HepG2 (cell line): ENCODE data around the gene MTSS2. TPM values are rescaled to one million over a fixed set of nuclear protein-coding genes. Genes with fewer than 3 reads are reported as not detected.

ENCODE experiments used
- BORCS8-MEF2B ChIP-seq: sonication (generic); formaldehyde crosslinking; IDR thresholded peaks from 2 replicates; pipeline ENCODE4 v1.8.0; 2022; ENCODE audit warnings: mild to moderate bottlenecking, missing genetic modification reagents
- BRD4 ChIP-seq: sonication (generic); formaldehyde crosslinking; IDR thresholded peaks from 2 replicates; pipeline ENCODE4 v1.4.0; 2020; ENCODE audit warnings: missing genetic modification reagents
- ESRRA ChIP-seq: sonication (generic); formaldehyde crosslinking; IDR thresholded peaks from 2 replicates; pipeline ENCODE4 v1.5.1; 2020; ENCODE audit warnings: mild to moderate bottlenecking, low read depth, missing genetic modification reagents
- IRX3 ChIP-seq: sonication (generic); formaldehyde crosslinking; IDR thresholded peaks from 2 replicates; pipeline ENCODE4 v1.8.1; 2023; ENCODE audit warnings: mild to moderate bottlenecking, low read depth, missing genetic modification reagents, borderline replicate concordance
- MTF1 ChIP-seq: sonication (generic); formaldehyde crosslinking; IDR thresholded peaks from 2 replicates; pipeline ENCODE4 v1.5.0; 2020; ENCODE audit warnings: missing genetic modification reagents
- PCBP2 ChIP-seq: fragments of 200-400 bp; formaldehyde crosslinking; optimal IDR thresholded peaks from 2 replicates; pipeline ENCODE3; 2018; ENCODE audit warnings: low read length, low read depth; ENCODE audit not compliant: poor library complexity, severe bottlenecking
- REXO4 ChIP-seq: sonication (generic); formaldehyde crosslinking; IDR thresholded peaks from 2 replicates; pipeline ENCODE4 v1.8.0; 2022; ENCODE audit warnings: missing genetic modification reagents, mild to moderate bottlenecking, borderline replicate concordance
- SMAD1 ChIP-seq: sonication (generic); formaldehyde crosslinking; IDR thresholded peaks from 2 replicates; pipeline ENCODE4 v1.4.0; 2020; ENCODE audit warnings: missing genetic modification reagents, low read depth, mild to moderate bottlenecking, borderline replicate concordance
- ZFY ChIP-seq: sonication (generic); formaldehyde crosslinking; IDR thresholded peaks from 2 replicates; pipeline ENCODE4 v1.4.0; 2020; ENCODE audit warnings: missing genetic modification reagents
- ZNF160 ChIP-seq: sonication (generic); formaldehyde crosslinking; IDR thresholded peaks from 2 replicates; pipeline ENCODE4 v1.8.0; 2022; ENCODE audit warnings: mild to moderate bottlenecking, inconsistent platforms, missing genetic modification reagents
- ZNF20 ChIP-seq: sonication (generic); formaldehyde crosslinking; IDR thresholded peaks from 2 replicates; pipeline ENCODE4 v1.4.0; 2020; ENCODE audit warnings: mild to moderate bottlenecking, moderate library complexity, missing genetic modification reagents
- polyA plus RNA-seq, 8 experiments: library from polyadenylated mRNA; depleted of rRNA in 3 of 8; stranded (reverse) in 7 of 8; unstranded in 1 of 8; fragments of >200 nt; fragmentation: Illumina TruSeq in 4 of 8; extraction: Trizol in 4 of 8; gene quantifications; 2 replicates each; pipeline versions ENCODE4 v1.2.1 to v1.2.3, GENCODE V29; 2011 to 2016; ENCODE audit warnings: low read depth in 4 of 8, missing spikeins in 1 of 8, mixed read lengths in 1 of 8; ENCODE audit not compliant: insufficient read depth in 1 of 8
- total RNA-seq, 5 experiments: library from RNA; depleted of rRNA; stranded (reverse); fragments of >200 nt; fragmentation: Illumina TruSeq; extraction: Trizol; gene quantifications; 2 replicates each; pipeline ENCODE4 v1.2.3, GENCODE V29; 2016; ENCODE audit warnings: low read depth in 1 of 5
- TF ChIP-seq, protein P1 (sequence below): sonication (generic); formaldehyde crosslinking; IDR thresholded peaks from 2 replicates; pipeline ENCODE4 v1.4.0; 2020; ENCODE audit warnings: mild to moderate bottlenecking, missing genetic modification reagents
- TF ChIP-seq, protein P2 (sequence below): sonication (generic); formaldehyde crosslinking; conservative IDR thresholded peaks from 2 replicates; pipeline ENCODE4 v1.8.0; 2022; ENCODE audit warnings: low read depth, missing genetic modification reagents
- TF ChIP-seq, protein P3 (sequence below): sonication (generic); formaldehyde crosslinking; IDR thresholded peaks from 2 replicates; pipeline ENCODE4 v1.5.0; 2020; ENCODE audit warnings: missing genetic modification reagents, mild to moderate bottlenecking, borderline replicate concordance
- TF ChIP-seq, protein P4 (sequence below): sonication (generic); formaldehyde crosslinking; IDR thresholded peaks from 2 replicates; pipeline ENCODE4 v1.4.0; 2020; ENCODE audit warnings: missing genetic modification reagents, borderline replicate concordance
- TF ChIP-seq, protein P5 (sequence below): sonication (generic); formaldehyde crosslinking; IDR thresholded peaks from 2 replicates; pipeline ENCODE4 v1.4.0; 2020; ENCODE audit warnings: missing genetic modification reagents, mild to moderate bottlenecking, borderline replicate concordance
- TF ChIP-seq, protein P6 (sequence below): sonication (generic); formaldehyde crosslinking; IDR thresholded peaks from 2 replicates; pipeline ENCODE4 v1.4.0; 2020; ENCODE audit warnings: missing genetic modification reagents

MTSS2 gene
- total and polyA plus RNA-seq, 2 of the 13 experiments (the other 11 are each of a cell fraction or from before 2014, with no cell fraction given) = 132 to 242 TPM

DNA sequence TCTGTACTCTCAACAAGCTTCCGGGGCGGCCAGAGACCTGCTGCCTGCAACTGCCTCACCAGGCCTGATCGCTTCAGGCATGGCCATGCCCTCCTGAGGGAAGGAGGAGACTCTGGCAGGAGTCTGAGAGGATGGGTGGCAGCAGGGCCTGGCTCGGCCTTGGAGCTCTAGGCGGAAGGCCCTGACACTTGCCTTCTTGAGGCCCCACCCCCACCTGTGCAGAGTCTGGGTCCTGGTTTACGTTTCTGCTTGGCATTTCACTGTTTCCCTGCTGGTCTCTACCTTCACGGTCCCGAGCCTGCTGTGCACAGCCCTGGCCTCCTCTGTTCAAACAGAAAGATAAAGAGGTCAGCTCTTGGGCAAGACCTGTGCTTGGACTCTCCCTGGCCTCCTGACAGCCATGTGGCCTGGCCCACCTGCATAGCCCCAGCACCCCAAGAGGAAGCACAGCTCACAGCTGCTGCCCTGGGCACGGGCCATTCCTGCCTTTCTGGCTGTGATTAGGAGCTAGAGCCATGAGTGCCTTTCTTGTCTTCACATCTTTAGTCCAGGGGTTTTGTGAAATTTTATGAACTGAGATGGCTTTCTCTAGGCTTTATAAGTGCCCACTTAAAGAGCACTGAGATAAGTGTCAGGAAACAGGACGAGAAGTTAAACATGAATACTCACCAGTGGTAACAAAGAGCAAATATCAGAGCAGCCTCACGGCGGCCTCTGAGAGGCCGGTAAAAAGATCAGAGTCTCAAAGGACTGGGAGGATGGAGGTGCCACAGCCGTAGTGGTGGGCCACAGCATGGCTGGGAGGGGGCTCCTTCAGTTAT, 25.6 kb upstream of the MTSS2 start (continued):
- TF ChIP-seq, protein P1, sequence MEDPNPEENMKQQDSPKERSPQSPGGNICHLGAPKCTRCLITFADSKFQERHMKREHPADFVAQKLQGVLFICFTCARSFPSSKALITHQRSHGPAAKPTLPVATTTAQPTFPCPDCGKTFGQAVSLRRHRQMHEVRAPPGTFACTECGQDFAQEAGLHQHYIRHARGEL (CRISPR knock-in tag) = no peak
- TF ChIP-seq SMAD1 (CRISPR knock-in tag) (peak; percentile 84; the same call in 1 of the 2 replicates), BORCS8-MEF2B (CRISPR knock-in tag) (peak; percentile 85), ZNF160 (0 out of 2 replicates have a peak, but pooled peaks have one; percentile 29), ESRRA (CRISPR knock-in tag) (peak; percentile 85; the same call in 1 of the 2 replicates), PCBP2 (no peak), REXO4 (CRISPR knock-in tag) (no peak), ZNF20 (CRISPR knock-in tag) (no peak), MTF1 (CRISPR knock-in tag) (0 out of 2 replicates have a peak, but pooled peaks have one; percentile 55), BRD4 (CRISPR knock-in tag) (0 out of 2 replicates have a peak, but pooled peaks have one; percentile 27), ZFY (peak; percentile 86), IRX3 (no peak)
- TF ChIP-seq, protein P2, sequence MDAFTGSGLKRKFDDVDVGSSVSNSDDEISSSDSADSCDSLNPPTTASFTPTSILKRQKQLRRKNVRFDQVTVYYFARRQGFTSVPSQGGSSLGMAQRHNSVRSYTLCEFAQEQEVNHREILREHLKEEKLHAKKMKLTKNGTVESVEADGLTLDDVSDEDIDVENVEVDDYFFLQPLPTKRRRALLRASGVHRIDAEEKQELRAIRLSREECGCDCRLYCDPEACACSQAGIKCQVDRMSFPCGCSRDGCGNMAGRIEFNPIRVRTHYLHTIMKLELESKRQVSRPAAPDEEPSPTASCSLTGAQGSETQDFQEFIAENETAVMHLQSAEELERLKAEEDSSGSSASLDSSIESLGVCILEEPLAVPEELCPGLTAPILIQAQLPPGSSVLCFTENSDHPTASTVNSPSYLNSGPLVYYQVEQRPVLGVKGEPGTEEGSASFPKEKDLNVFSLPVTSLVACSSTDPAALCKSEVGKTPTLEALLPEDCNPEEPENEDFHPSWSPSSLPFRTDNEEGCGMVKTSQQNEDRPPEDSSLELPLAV (CRISPR knock-in tag) = no peak
- TF ChIP-seq, protein P3, sequence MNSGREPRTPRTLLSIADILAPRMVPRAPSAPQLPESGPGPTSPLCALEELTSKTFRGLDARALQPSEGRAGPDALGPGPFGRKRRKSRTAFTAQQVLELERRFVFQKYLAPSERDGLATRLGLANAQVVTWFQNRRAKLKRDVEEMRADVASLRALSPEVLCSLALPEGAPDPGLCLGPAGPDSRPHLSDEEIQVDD = peak; percentile 59; the same call in 1 of the 2 replicates
- TF ChIP-seq, protein P4, sequence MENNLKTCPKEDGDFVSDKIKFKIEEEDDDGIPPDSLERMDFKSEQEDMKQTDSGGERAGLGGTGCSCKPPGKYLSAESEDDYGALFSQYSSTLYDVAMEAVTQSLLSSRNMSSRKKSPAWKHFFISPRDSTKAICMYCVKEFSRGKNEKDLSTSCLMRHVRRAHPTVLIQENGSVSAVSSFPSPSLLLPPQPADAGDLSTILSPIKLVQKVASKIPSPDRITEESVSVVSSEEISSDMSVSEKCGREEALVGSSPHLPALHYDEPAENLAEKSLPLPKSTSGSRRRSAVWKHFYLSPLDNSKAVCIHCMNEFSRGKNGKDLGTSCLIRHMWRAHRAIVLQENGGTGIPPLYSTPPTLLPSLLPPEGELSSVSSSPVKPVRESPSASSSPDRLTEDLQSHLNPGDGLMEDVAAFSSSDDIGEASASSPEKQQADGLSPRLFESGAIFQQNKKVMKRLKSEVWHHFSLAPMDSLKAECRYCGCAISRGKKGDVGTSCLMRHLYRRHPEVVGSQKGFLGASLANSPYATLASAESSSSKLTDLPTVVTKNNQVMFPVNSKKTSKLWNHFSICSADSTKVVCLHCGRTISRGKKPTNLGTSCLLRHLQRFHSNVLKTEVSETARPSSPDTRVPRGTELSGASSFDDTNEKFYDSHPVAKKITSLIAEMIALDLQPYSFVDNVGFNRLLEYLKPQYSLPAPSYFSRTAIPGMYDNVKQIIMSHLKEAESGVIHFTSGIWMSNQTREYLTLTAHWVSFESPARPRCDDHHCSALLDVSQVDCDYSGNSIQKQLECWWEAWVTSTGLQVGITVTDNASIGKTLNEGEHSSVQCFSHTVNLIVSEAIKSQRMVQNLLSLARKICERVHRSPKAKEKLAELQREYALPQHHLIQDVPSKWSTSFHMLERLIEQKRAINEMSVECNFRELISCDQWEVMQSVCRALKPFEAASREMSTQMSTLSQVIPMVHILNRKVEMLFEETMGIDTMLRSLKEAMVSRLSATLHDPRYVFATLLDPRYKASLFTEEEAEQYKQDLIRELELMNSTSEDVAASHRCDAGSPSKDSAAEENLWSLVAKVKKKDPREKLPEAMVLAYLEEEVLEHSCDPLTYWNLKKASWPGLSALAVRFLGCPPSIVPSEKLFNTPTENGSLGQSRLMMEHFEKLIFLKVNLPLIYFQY (CRISPR knock-in tag) = peak; percentile 68; the same call in 1 of the 2 replicates
- TF ChIP-seq, protein P5, sequence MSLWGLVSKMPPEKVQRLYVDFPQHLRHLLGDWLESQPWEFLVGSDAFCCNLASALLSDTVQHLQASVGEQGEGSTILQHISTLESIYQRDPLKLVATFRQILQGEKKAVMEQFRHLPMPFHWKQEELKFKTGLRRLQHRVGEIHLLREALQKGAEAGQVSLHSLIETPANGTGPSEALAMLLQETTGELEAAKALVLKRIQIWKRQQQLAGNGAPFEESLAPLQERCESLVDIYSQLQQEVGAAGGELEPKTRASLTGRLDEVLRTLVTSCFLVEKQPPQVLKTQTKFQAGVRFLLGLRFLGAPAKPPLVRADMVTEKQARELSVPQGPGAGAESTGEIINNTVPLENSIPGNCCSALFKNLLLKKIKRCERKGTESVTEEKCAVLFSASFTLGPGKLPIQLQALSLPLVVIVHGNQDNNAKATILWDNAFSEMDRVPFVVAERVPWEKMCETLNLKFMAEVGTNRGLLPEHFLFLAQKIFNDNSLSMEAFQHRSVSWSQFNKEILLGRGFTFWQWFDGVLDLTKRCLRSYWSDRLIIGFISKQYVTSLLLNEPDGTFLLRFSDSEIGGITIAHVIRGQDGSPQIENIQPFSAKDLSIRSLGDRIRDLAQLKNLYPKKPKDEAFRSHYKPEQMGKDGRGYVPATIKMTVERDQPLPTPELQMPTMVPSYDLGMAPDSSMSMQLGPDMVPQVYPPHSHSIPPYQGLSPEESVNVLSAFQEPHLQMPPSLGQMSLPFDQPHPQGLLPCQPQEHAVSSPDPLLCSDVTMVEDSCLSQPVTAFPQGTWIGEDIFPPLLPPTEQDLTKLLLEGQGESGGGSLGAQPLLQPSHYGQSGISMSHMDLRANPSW = no peak
- TF ChIP-seq, protein P6, sequence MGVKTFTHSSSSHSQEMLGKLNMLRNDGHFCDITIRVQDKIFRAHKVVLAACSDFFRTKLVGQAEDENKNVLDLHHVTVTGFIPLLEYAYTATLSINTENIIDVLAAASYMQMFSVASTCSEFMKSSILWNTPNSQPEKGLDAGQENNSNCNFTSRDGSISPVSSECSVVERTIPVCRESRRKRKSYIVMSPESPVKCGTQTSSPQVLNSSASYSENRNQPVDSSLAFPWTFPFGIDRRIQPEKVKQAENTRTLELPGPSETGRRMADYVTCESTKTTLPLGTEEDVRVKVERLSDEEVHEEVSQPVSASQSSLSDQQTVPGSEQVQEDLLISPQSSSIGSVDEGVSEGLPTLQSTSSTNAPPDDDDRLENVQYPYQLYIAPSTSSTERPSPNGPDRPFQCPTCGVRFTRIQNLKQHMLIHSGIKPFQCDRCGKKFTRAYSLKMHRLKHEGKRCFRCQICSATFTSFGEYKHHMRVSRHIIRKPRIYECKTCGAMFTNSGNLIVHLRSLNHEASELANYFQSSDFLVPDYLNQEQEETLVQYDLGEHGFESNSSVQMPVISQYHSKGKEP (CRISPR knock-in tag) = no peak
